ENCODE results near the gene SORCS2. TPM values are rescaled to one million over a fixed set of nuclear protein-coding genes. Genes with fewer than 3 reads are reported as not detected.

Gene SORCS2
- polyA plus RNA-seq, 3 donors = 0.46 to 0.55 TPM; not detected in 1

- no peaks in the 10 kb centered on the region for H3K79me2 ChIP-seq (ENCODE audit: insufficient read depth, low read length)
- no peak overlapping the region for H3K4me2 ChIP-seq (replicated peaks; ENCODE audit: extremely low read depth, low read length, poor library complexity, severe bottlenecking)
- Mint-ChIP-seq H3K4me1 (no peaks in the 10 kb centered on the region), H3K36me3 (no peaks in the 10 kb centered on the region), H3K4me3 (no peak overlapping the region), H3K9me3 (peaks cover 0 to 8% (median 0%) of the 10 kb centered on the region in 7 donors), H3K27me3 (ENCODE audit: low read depth in 3 of 3) (peaks cover 36 to 52% (median 44%) of the 10 kb centered on the region in 3 donors), H3K27ac (no peak overlapping the region)
- no peaks in the 10 kb centered on the region for H3K4me1 ChIP-seq (ENCODE audit: control insufficient read depth in 1 of 2, insufficient read depth in 2 of 2, low read length in 2 of 2)
- H3K4me3 ChIP-seq (replicated peaks in 1 of 3; ENCODE audit: low read depth in 2 of 3, low read length in 3 of 3) = no peak overlapping the region
- 94% methylated on average over 2 of the region's 5 CpGs for WGBS (ENCODE audit: insufficient coverage)
- H3K9ac ChIP-seq (ENCODE audit: insufficient read depth, low read length, poor library complexity, severe bottlenecking) = no peak overlapping the region
- H3K9me3 ChIP-seq (replicated peaks in 1 of 2; ENCODE audit: control insufficient read depth in 1 of 2, insufficient read depth in 1 of 2, low read length in 2 of 2) = no peaks in the 10 kb centered on the region
- intact Hi-C loops (cut with micrococcal nuclease) = loop anchor here in 1 of 2 donors (10.0 kb wide), 1 partner anchor 518 kb away; no protein-coding TSS in a partner anchor
- TF ChIP-seq CTCF (IDR thresholded peaks at IDR 0.05) = no peak
- H2AFZ ChIP-seq (ENCODE audit: insufficient read depth, low read depth, low read length, poor library complexity, severe bottlenecking) = no peak overlapping the region
- DNase-seq = no peak
- H3K27me3 ChIP-seq (ENCODE audit: control insufficient read depth in 2 of 2, insufficient read depth in 2 of 2, low read length in 2 of 2) = peaks cover 9 to 27% of the 10 kb centered on the region in 2 donors
- no peaks in the 10 kb centered on the region for H4K20me1 ChIP-seq (ENCODE audit: insufficient read depth, low read length)
- no peaks in the 10 kb centered on the region for H3K36me3 ChIP-seq (replicated peaks in 1 of 2; ENCODE audit: control insufficient read depth in 1 of 2, insufficient read depth in 2 of 2, low read length in 2 of 2)
- H3K27ac ChIP-seq (ENCODE audit: low read depth in 1 of 2, low read length in 2 of 2) = no peak overlapping the region
These were observed 4.4 kb downstream of the SORCS2 start for GRCh38 chr4:7196736-7197135.

- no peak overlapping the region for H3K27ac Mint-ChIP-seq
- intact Hi-C loops (cut with micrococcal nuclease) = loop anchor here in 1 of 2 donors (10.0 kb wide), 1 partner anchor 517 kb away; no protein-coding TSS in a partner anchor
- Histone ChIP-seq H3K9me3 (replicated peaks in 1 of 2; ENCODE audit: control insufficient read depth in 1 of 2, insufficient read depth in 1 of 2, low read length in 2 of 2) (no peaks in the 10 kb centered on the region), H4K20me1 (ENCODE audit: insufficient read depth, low read length) (no peaks in the 10 kb centered on the region), H2AFZ (ENCODE audit: insufficient read depth, low read depth, low read length, poor library complexity, severe bottlenecking) (no peak overlapping the region), H3K27ac (ENCODE audit: low read depth in 1 of 2, low read length in 2 of 2) (no peak overlapping the region), H3K27me3 (ENCODE audit: control insufficient read depth in 2 of 2, insufficient read depth in 2 of 2, low read length in 2 of 2) (peaks cover 9 to 22% of the 10 kb centered on the region in 2 donors), H3K79me2 (ENCODE audit: insufficient read depth, low read length) (no peaks in the 10 kb centered on the region), H3K9ac (ENCODE audit: insufficient read depth, low read length, poor library complexity, severe bottlenecking) (no peak overlapping the region), H3K4me3 (replicated peaks in 1 of 3; ENCODE audit: low read depth in 2 of 3, low read length in 3 of 3) (no peak overlapping the region), H3K4me1 (ENCODE audit: control insufficient read depth in 1 of 2, insufficient read depth in 2 of 2, low read length in 2 of 2) (no peaks in the 10 kb centered on the region), H3K4me2 (replicated peaks; ENCODE audit: extremely low read depth, low read length, poor library complexity, severe bottlenecking) (no peak overlapping the region), H3K36me3 (replicated peaks in 1 of 2; ENCODE audit: control insufficient read depth in 1 of 2, insufficient read depth in 2 of 2, low read length in 2 of 2) (no peaks in the 10 kb centered on the region)
- peaks cover 0 to 8% (median 0%) of the 10 kb centered on the region in 7 donors for H3K9me3 Mint-ChIP-seq
- WGBS (ENCODE audit: insufficient coverage) = 94% methylated on average over 5 of the region's 5 CpGs
- no peaks in the 10 kb centered on the region for H3K4me1 Mint-ChIP-seq
- H3K36me3 Mint-ChIP-seq = no peaks in the 10 kb centered on the region
- no peak for TF ChIP-seq CTCF (IDR thresholded peaks at IDR 0.05)
- H3K4me3 Mint-ChIP-seq = no peak overlapping the region
- DNase-seq = no peak
- peaks cover 32 to 48% (median 39%) of the 10 kb centered on the region in 3 donors for H3K27me3 Mint-ChIP-seq (ENCODE audit: low read depth in 3 of 3)
These were observed 5.6 kb downstream of the SORCS2 start for GRCh38 chr4:7197910-7198309.

Data from CD14-positive monocyte (primary cell).